WI38 (cell line): ENCODE measurements around the gene SH2D3C.

Experiments
- H3K4me3 ChIP-seq: 2 replicates; pipeline ENCODE4 v1.5.1; 2011; ENCODE audit warnings: low read depth, mild to moderate bottlenecking, control low read depth, low read length
- CTCF ChIP-seq: IDR thresholded peaks from 2 replicates; pipeline ENCODE4 v1.5.1; 2012; ENCODE audit warnings: low read depth, mild to moderate bottlenecking, control low read depth, low read length

Gene SH2D3C

GRCh38 chr9:127812011-127812410 is 33.5 kb upstream of the SH2D3C start:
- no peak for TF ChIP-seq CTCF
- H3K4me3 ChIP-seq: no peak overlapping the region

- no peak for TF ChIP-seq CTCF
- no peak overlapping the region for H3K4me3 ChIP-seq
Measured at GRCh38 chr9:127810378-127811187, 32.1 kb upstream of the SH2D3C start.

GRCh38 chr9:127809540-127810377 is 31.3 kb upstream of the SH2D3C start:
- H3K4me3 ChIP-seq: no peak overlapping the region
- no peak for TF ChIP-seq CTCF

GRCh38 chr9:127809002-127809539 is 30.6 kb upstream of the SH2D3C start:
- H3K4me3 ChIP-seq: no peak overlapping the region
- TF ChIP-seq CTCF: no peak

GRCh38 chr9:127808347-127809001 is 30.0 kb upstream of the SH2D3C start:
- TF ChIP-seq CTCF: no peak

GRCh38 chr9:127806871-127807270 is 28.4 kb upstream of the SH2D3C start:
- no peak overlapping the region for H3K4me3 ChIP-seq
- TF ChIP-seq CTCF: no peak

More at GRCh38 chr9:127808347-127809001, 30.0 kb upstream of the SH2D3C start:
- no peak overlapping the region for H3K4me3 ChIP-seq
